Measurements from ENCODE around the gene LPIN1. TPM values are rescaled to one million over a fixed set of nuclear protein-coding genes. Genes with fewer than 3 reads are reported as not detected.

The LPIN1 gene
- total and polyA plus RNA-seq, 2 of the 13 experiments (the other 11 are each of a cell fraction or from before 2014, with no cell fraction given), result 9.7 to 19.4 TPM

DNA sequence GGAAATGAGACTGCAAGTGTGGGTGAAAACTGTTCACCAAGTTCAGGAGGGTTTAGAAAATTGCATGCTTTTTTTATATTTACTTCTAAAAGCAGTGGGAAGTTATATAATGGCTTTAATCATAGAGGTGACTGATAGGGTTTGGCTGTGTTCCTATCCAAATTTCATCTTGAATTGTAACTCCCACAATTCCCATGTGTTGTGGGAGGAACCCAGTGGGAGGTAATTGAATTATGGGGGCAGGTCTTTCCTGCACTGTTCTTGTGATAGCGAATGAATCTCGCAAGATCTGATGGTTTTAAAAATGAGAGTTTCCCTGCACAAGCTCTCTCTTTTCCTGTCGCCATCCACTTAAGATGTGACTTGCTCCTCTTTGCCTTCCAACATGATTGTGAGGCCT is 40.7 kb upstream of the LPIN1 start:
- no TSS peak for BruUV-seq (replicated peaks)
- Histone ChIP-seq H3K4me2 (ENCODE audit: low read depth, low read length) (no peak overlapping the region), H3K27me3 (ENCODE audit: control insufficient read depth in 1 of 2, insufficient read depth in 2 of 2, low read length in 2 of 2) (peaks cover 4 to 14% of the 10 kb centered on the region in 2 experiments; a peak in 3 of 5 replicates), H4K20me1 (ENCODE audit: insufficient read depth, low read length) (no peaks in the 10 kb centered on the region), H3K36me3 (replicated peaks in 1 of 2; ENCODE audit: control insufficient read depth in 1 of 2, insufficient read depth in 2 of 2, low read length in 2 of 2) (no peaks in the 10 kb centered on the region), H3K27ac (ENCODE audit: extremely low read length, insufficient read depth, low read length) (no peak overlapping the region), H3K4me1 (ENCODE audit: insufficient read depth, low read length) (peaks cover 17% of the 10 kb centered on the region), H2AFZ (ENCODE audit: low read length) (no peak overlapping the region), H3K79me2 (ENCODE audit: insufficient read depth, low read length) (no peaks in the 10 kb centered on the region), H3K4me3 (replicated peaks in 1 of 3; ENCODE audit: insufficient read depth in 1 of 3, low read depth in 2 of 3, low read length in 3 of 3) (no peak overlapping the region), H3K9me3 (ENCODE audit: low read length) (no peaks in the 10 kb centered on the region), H3K9ac (ENCODE audit: insufficient read depth, low read depth, low read length) (no peak overlapping the region)
- ChIA-PET POLR2A (no interaction called here), CTCF (ENCODE audit: low intra/inter-chr PET ratio, low total read pairs) (no interaction called here)
- in situ Hi-C loops (cut with HindIII; ENCODE audit: extremely low pct_ligation_motif_present, low pct_unique_long_range_greater_than_20kb) (no loop called here), intact Hi-C loops (cut with micrococcal nuclease; ENCODE audit: unreplicated experiment) (no loop called here)
- FAIRE-seq (no peak), DNase-seq (ENCODE audit: low spot score) (no peak), ATAC-seq (no peak)
- 66% methylated on average over 3 of the region's 3 CpGs for WGBS (ENCODE audit: low lambda C conversion rate)
- TF ChIP-seq ZEB1 (IDR thresholded peaks at IDR 0.05; ENCODE audit: insufficient replicate concordance, low read depth) (no peak), ZNF883 (CRISPR knock-in tag; IDR thresholded peaks at IDR 0.05; ENCODE audit: not compliant biosample characterization) (no peak), DZIP1 (CRISPR knock-in tag; IDR thresholded peaks at IDR 0.05) (no peak), ZNF652 (CRISPR knock-in tag; IDR thresholded peaks at IDR 0.05; ENCODE audit: borderline replicate concordance, low read depth) (no peak), RNF2 (conservative IDR thresholded peaks at IDR 0.05; ENCODE audit: low read depth) (no peak), SOX6 (IDR thresholded peaks at IDR 0.05) (no peak), SOX6 (CRISPR knock-in tag; IDR thresholded peaks at IDR 0.05) (no peak), ZNF839 (CRISPR knock-in tag; IDR thresholded peaks at IDR 0.05; ENCODE audit: borderline replicate concordance) (no peak), NR2F6 (IDR thresholded peaks at IDR 0.05) (no peak), NR2F6 (CRISPR knock-in tag; IDR thresholded peaks at IDR 0.05) (no peak), GRHL1 (CRISPR knock-in tag; conservative IDR thresholded peaks at IDR 0.05) (no peak), ZNF143 (CRISPR knock-in tag; IDR thresholded peaks at IDR 0.05) (no peak)
- TF ChIP-seq, protein P1, sequence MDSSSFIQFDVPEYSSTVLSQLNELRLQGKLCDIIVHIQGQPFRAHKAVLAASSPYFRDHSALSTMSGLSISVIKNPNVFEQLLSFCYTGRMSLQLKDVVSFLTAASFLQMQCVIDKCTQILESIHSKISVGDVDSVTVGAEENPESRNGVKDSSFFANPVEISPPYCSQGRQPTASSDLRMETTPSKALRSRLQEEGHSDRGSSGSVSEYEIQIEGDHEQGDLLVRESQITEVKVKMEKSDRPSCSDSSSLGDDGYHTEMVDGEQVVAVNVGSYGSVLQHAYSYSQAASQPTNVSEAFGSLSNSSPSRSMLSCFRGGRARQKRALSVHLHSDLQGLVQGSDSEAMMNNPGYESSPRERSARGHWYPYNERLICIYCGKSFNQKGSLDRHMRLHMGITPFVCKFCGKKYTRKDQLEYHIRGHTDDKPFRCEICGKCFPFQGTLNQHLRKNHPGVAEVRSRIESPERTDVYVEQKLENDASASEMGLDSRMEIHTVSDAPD (CRISPR knock-in tag; IDR thresholded peaks at IDR 0.05), result no peak
